HepG2 (cell line): ENCODE results near the gene KIF22. TPM values are rescaled to one million over a fixed set of nuclear protein-coding genes. Genes with fewer than 3 reads are reported as not detected.
A peak's percentile ranks its signal among the peaks of the same experiment; 100 is the strongest.

ENCODE experiments used
- ATAC-seq: fragments of 200-7000 bp; cut with Tn5 transposase; 3 replicates; pipeline ENCODE4 v1.9.1; 2020; ENCODE audit warnings: mild to moderate bottlenecking, moderate library complexity
- BruUV-seq: library from RNA; stranded (reverse); fragments of 400-500 nt; replicated peaks from 2 replicates; lab custom pipeline; 2021; lab: Mats Ljungman, UMichigan
- CTCF ChIA-PET: fragments of 300-600 bp; formaldehyde crosslinking; extraction: SDS; loops from one replicate; lab custom pipeline; 2021; ENCODE audit warnings: low total read pairs, inconsistent platforms, low intra/inter-chr PET ratio; lab: Yijun Ruan, JAX
- POLR2A ChIA-PET: fragments of 350-600 bp; sonication (Branson Sonifier 250); formaldehyde crosslinking; loops from one replicate; lab custom pipeline; 2020; ENCODE audit warnings: antibody characterized with exemption, inconsistent platforms; lab: Yijun Ruan, JAX
- DNase-seq: peaks from one replicate; pipeline ENCODE4 v3.0.0-alpha.2; 2015; ENCODE audit warnings: low spot score
- FAIRE-seq: peaks from 3 replicates; lab custom pipeline; 2011; peaks lifted over from hg19 to GRCh38; lab: Jason Lieb, UNC
- H2AFZ ChIP-seq: one replicate; pipeline ENCODE4 v1.6.1; 2011; ENCODE audit warnings: low read length, inconsistent platforms
- H3K27ac ChIP-seq: fragments of 300-600 bp; 3 replicates; pipeline ENCODE4 v1.8.0; 2011; ENCODE audit warnings: mixed run types, mild to moderate bottlenecking, mixed read lengths, low read length, inconsistent platforms; ENCODE audit not compliant: insufficient read depth; ENCODE audit errors: extremely low read length
- H3K27me3 ChIP-seq, 2 experiments: fragments of 200-600 bp in 1 of 2; 2 replicates in 1 of 2; 3 replicates in 1 of 2; pipeline versions ENCODE4 v1.6.0 to v1.8.0; 2011; ENCODE audit warnings: low read length in 2 of 2, mild to moderate bottlenecking in 2 of 2, moderate library complexity in 2 of 2, inconsistent platforms in 1 of 2; ENCODE audit not compliant: insufficient read depth in 2 of 2, control insufficient read depth in 1 of 2
- H3K36me3 ChIP-seq, 2 experiments: fragments of 200-600 bp in 1 of 2; replicated peaks in 1 of 2; 2 replicates in 1 of 2; 3 replicates in 1 of 2; pipeline versions ENCODE4 v1.5.1 to v1.8.0; 2011; ENCODE audit warnings: low read length in 2 of 2, inconsistent platforms in 1 of 2; ENCODE audit not compliant: insufficient read depth in 2 of 2, control insufficient read depth in 1 of 2
- H3K4me1 ChIP-seq: 2 replicates; pipeline ENCODE4 v1.5.1; 2012; ENCODE audit warnings: low read length, inconsistent platforms; ENCODE audit not compliant: insufficient read depth
- H3K4me2 ChIP-seq: 2 replicates; pipeline ENCODE4 v1.6.0; 2011; ENCODE audit warnings: low read depth, low read length, inconsistent platforms
- H3K4me3 ChIP-seq, 3 experiments: fragments of 200-600 bp in 1 of 3; sonication (generic), shearing (Covaris generic) in 1 of 3; replicated peaks in 1 of 3; 2 replicates each; pipeline ENCODE4 v1.5.1; 2011 to 2016; ENCODE audit warnings: low read length in 3 of 3, inconsistent platforms in 2 of 3, low read depth in 2 of 3, mild to moderate bottlenecking in 2 of 3, control low read depth in 1 of 3, mixed read lengths in 1 of 3; ENCODE audit not compliant: insufficient read depth in 1 of 3
- H3K79me2 ChIP-seq: one replicate; pipeline ENCODE4 v1.6.1; 2011; ENCODE audit warnings: low read length, inconsistent platforms; ENCODE audit not compliant: insufficient read depth
- H3K9ac ChIP-seq: 2 replicates; pipeline ENCODE4 v1.6.0; 2011; ENCODE audit warnings: mild to moderate bottlenecking, low read depth, low read length, inconsistent platforms; ENCODE audit not compliant: insufficient read depth
- H3K9me3 ChIP-seq: 2 replicates; pipeline ENCODE4 v1.5.1; 2012; ENCODE audit warnings: mild to moderate bottlenecking, low read length
- H4K20me1 ChIP-seq: 2 replicates; pipeline ENCODE4 v1.6.0; 2011; ENCODE audit warnings: inconsistent platforms, mild to moderate bottlenecking, low read length, moderate library complexity; ENCODE audit not compliant: insufficient read depth
- BRCA1 ChIP-seq: sonication (generic); formaldehyde crosslinking; IDR thresholded peaks from 2 replicates; pipeline ENCODE4 v1.4.0; 2020; ENCODE audit warnings: missing genetic modification reagents
- BRD4 ChIP-seq: sonication (generic); formaldehyde crosslinking; IDR thresholded peaks from 2 replicates; pipeline ENCODE4 v1.4.0; 2020; ENCODE audit warnings: missing genetic modification reagents
- CHD4 ChIP-seq: fragments of 200-600 bp; sonication (generic); IDR thresholded peaks from 2 replicates; pipeline ENCODE4 v1.7.0; 2017; ENCODE audit warnings: mild to moderate bottlenecking, low read length, borderline replicate concordance
- FOSL1 ChIP-seq: sonication (generic); formaldehyde crosslinking; IDR thresholded peaks from 2 replicates; pipeline ENCODE4 v1.9.0; 2021; ENCODE audit warnings: missing genetic modification reagents, borderline replicate concordance
- FOXK2 ChIP-seq: fragments of 450-650 bp; IDR thresholded peaks from 2 replicates; pipeline ENCODE4 v1.6.1; 2016
- GATA4 ChIP-seq: sonication (generic); IDR thresholded peaks from 2 replicates; pipeline ENCODE4 v1.6.1; 2016; ENCODE audit warnings: antibody characterized with exemption, low read depth, borderline replicate concordance
- HNRNPK ChIP-seq: fragments of 200-400 bp; formaldehyde crosslinking; IDR thresholded peaks from 2 replicates; pipeline ENCODE4 v1.6.1; 2018; ENCODE audit warnings: low read length, low read depth, moderate library complexity, mild to moderate bottlenecking; ENCODE audit not compliant: poor library complexity, severe bottlenecking
- MAFG ChIP-seq: sonication (generic); formaldehyde crosslinking; IDR thresholded peaks from 2 replicates; pipeline ENCODE4 v1.5.1; 2020; ENCODE audit warnings: mild to moderate bottlenecking, missing genetic modification reagents
- MTA3 ChIP-seq: sonication (generic); formaldehyde crosslinking; IDR thresholded peaks from 2 replicates; pipeline ENCODE4 v1.4.0; 2020; ENCODE audit warnings: missing genetic modification reagents
- NCOA2 ChIP-seq: sonication (generic); formaldehyde crosslinking; IDR thresholded peaks from 2 replicates; pipeline ENCODE4 v1.8.0; 2022; ENCODE audit warnings: inconsistent platforms
- PCBP1 ChIP-seq: fragments of 200-400 bp; formaldehyde crosslinking; IDR thresholded peaks from 2 replicates; pipeline ENCODE4 v1.6.1; 2017; ENCODE audit warnings: mild to moderate bottlenecking, low read depth, low read length, borderline replicate concordance
- RCOR2 ChIP-seq: IDR thresholded peaks from 2 replicates; pipeline ENCODE4 v1.6.1; 2016; ENCODE audit warnings: missing biosample characterization, missing genetic modification reagents
- SMAD3 ChIP-seq: sonication (generic); formaldehyde crosslinking; IDR thresholded peaks from 2 replicates; pipeline ENCODE4 v1.4.0; 2020; ENCODE audit warnings: missing genetic modification reagents
- U2AF1 ChIP-seq: fragments of 200-400 bp; formaldehyde crosslinking; optimal IDR thresholded peaks from 2 replicates; pipeline ENCODE3; 2017; ENCODE audit warnings: mild to moderate bottlenecking, low read depth, low read length
- ZBTB33 ChIP-seq: sonication (generic); formaldehyde crosslinking; IDR thresholded peaks from 2 replicates; pipeline ENCODE4 v1.4.0; 2020; ENCODE audit warnings: missing genetic modification reagents
- ZFP91 ChIP-seq: sonication (generic); formaldehyde crosslinking; IDR thresholded peaks from 2 replicates; pipeline ENCODE4 v1.9.0; 2022; ENCODE audit warnings: missing genetic modification reagents, mild to moderate bottlenecking, borderline replicate concordance
- ZKSCAN1 ChIP-seq: fragments of 150-350 bp; IDR thresholded peaks from 2 replicates; pipeline ENCODE4 v1.6.1; 2014; ENCODE audit warnings: low read length
- ZNF460 ChIP-seq: sonication (generic); formaldehyde crosslinking; IDR thresholded peaks from 2 replicates; pipeline ENCODE4 v1.5.1; 2020; ENCODE audit warnings: missing genetic modification reagents, mild to moderate bottlenecking, borderline replicate concordance
- ZNF629 ChIP-seq: sonication (generic); formaldehyde crosslinking; conservative IDR thresholded peaks from 2 replicates; pipeline ENCODE4 v1.5.0; 2020; ENCODE audit warnings: missing genetic modification reagents
- ZUFSP ChIP-seq: sonication (generic); formaldehyde crosslinking; IDR thresholded peaks from 2 replicates; pipeline ENCODE4 v1.9.0; 2021; ENCODE audit warnings: missing genetic modification reagents, mild to moderate bottlenecking, borderline replicate concordance
- WGBS: methylation state at CpG from one replicate; pipeline ENCODE4 v1.1.6; 2017; ENCODE audit warnings: low lambda C conversion rate; 5-methylcytosine and 5-hydroxymethylcytosine counted together
- in situ Hi-C: cut with HindIII; loops from 2 replicates; pipeline ENCODE4 v1.10.0; 2017; ENCODE audit warnings: low pct_unique_long_range_greater_than_20kb; ENCODE audit not compliant: extremely low pct_ligation_motif_present
- intact Hi-C: fragments of 100-400 bp; cut with micrococcal nuclease; formaldehyde crosslinking; loops from one replicate; pipeline ENCODE4 v1.10.0; 2022; ENCODE audit not compliant: unreplicated experiment
- polyA plus RNA-seq, 8 experiments: library from polyadenylated mRNA; depleted of rRNA in 3 of 8; stranded (reverse) in 7 of 8; unstranded in 1 of 8; fragments of >200 nt; fragmentation: Illumina TruSeq in 4 of 8; extraction: Trizol in 4 of 8; gene quantifications; 2 replicates each; pipeline versions ENCODE4 v1.2.1 to v1.2.3, GENCODE V29; 2011 to 2016; ENCODE audit warnings: low read depth in 4 of 8, missing spikeins in 1 of 8, mixed read lengths in 1 of 8; ENCODE audit not compliant: insufficient read depth in 1 of 8
- total RNA-seq, 5 experiments: library from RNA; depleted of rRNA; stranded (reverse); fragments of >200 nt; fragmentation: Illumina TruSeq; extraction: Trizol; gene quantifications; 2 replicates each; pipeline ENCODE4 v1.2.3, GENCODE V29; 2016; ENCODE audit warnings: low read depth in 1 of 5

Gene KIF22
- total and polyA plus RNA-seq, 2 of the 13 experiments (the other 11 are each of a cell fraction or from before 2014, with no cell fraction given) = 95.8 to 118 TPM

GRCh38 chr16:29793153-29793552 lies 2.6 kb downstream of the KIF22 start (continued):
- peak; percentile 54; the same call in 1 of the 2 replicates for TF ChIP-seq ZFP91 (CRISPR knock-in tag)

- ChIA-PET CTCF (no interaction called here), POLR2A (interaction anchor here (2.9 to 3.9 kb wide), 2 partner anchors 10 to 22 kb away, joined by 12 to 14 read pairs; partner anchors contain the start of gene PAGR1)
- Histone ChIP-seq H4K20me1 (no peaks in the 10 kb centered on the region), H3K4me2 (no peak overlapping the region), H3K9ac (no peak overlapping the region), H3K9me3 (no peaks in the 10 kb centered on the region), H3K4me3 (no peak overlapping the region), H3K79me2 (peaks cover 64% of the 10 kb centered on the region), H3K27ac (peak overlapping the region; percentile 12), H2AFZ (no peak overlapping the region), H3K27me3 (no peaks in the 10 kb centered on the region; a peak in 1 of 5 replicates), H3K36me3 (peaks cover 21 to 39% of the 10 kb centered on the region in 2 experiments), H3K4me1 (peaks cover 48% of the 10 kb centered on the region)
- FAIRE-seq (no peak), ATAC-seq (no peak), DNase-seq (no peak)
- intact Hi-C loops (loop anchor here (5.0 kb wide), 1 partner anchor 57 kb away; no protein-coding TSS in a partner anchor), in situ Hi-C loops (no loop called here)
- WGBS = 98% methylated on average over 3 of the region's 3 CpGs
- no TSS peak for BruUV-seq
- TF ChIP-seq BRD4 (CRISPR knock-in tag) = no peak
- TF ChIP-seq ZNF629 (CRISPR knock-in tag) = peak; percentile 81
- TF ChIP-seq ZKSCAN1 = peak; percentile 77
- TF ChIP-seq MTA3 (CRISPR knock-in tag) = no peak
- TF ChIP-seq U2AF1 = no peak
- TF ChIP-seq BRCA1 (CRISPR knock-in tag) = no peak
- TF ChIP-seq FOXK2 = no peak
- TF ChIP-seq PCBP1 = no peak
- peak; percentile 85; the same call in 1 of the 2 replicates for TF ChIP-seq ZNF460 (CRISPR knock-in tag)
- TF ChIP-seq ZUFSP (CRISPR knock-in tag) = no peak
- TF ChIP-seq MAFG = no peak
- no peak for TF ChIP-seq SMAD3 (CRISPR knock-in tag)
- TF ChIP-seq CHD4 = 0 out of 2 replicates have a peak, but pooled peaks have one; percentile 37
- TF ChIP-seq HNRNPK = no peak
- no peak for TF ChIP-seq FOSL1
- no peak for TF ChIP-seq GATA4
- no peak for TF ChIP-seq RCOR2
- 0 out of 2 replicates have a peak, but pooled peaks have one; percentile 6 for TF ChIP-seq ZBTB33 (CRISPR knock-in tag)
- no peak for TF ChIP-seq NCOA2 (CRISPR knock-in tag)
Observed at GRCh38 chr16:29794231-29794710, 3.7 kb downstream of the KIF22 start.
